Stomach (tissue), 4 donors: ENCODE data around the gene CRYBG1.

Experiments used
- CTCF ChIP-seq, 7 experiments: fragments of 450-650 bp in 4 of 7; fragments of 200-600 bp in 3 of 7; sonication (generic) in 3 of 7; IDR thresholded peaks; one replicate each; pipeline ENCODE4 v1.5.1; 2016 to 2019; ENCODE audit warnings: antibody characterized with exemption in 7 of 7, control low read depth in 2 of 7, mild to moderate bottlenecking in 1 of 7
- POLR2A ChIP-seq, 4 donors: fragments of 450-650 bp; IDR thresholded peaks; one replicate each; pipeline ENCODE4 v1.6.1; 2016; ENCODE audit warnings: antibody characterized with exemption in 4 of 4, control low read depth in 2 of 4, mild to moderate bottlenecking in 1 of 4, moderate library complexity in 1 of 4

- TF ChIP-seq CTCF (IDR thresholded peaks at IDR 0.05) (no peak), POLR2A (IDR thresholded peaks at IDR 0.05) (no peak)
These were observed 211.9 kb downstream of the CRYBG1 start for GRCh38 chr6:106572436-106572835.
